LNCAP (cell line): ENCODE results near the gene LENEP.

ENCODE experiments used
- CTCF ChIP-seq: fragments of 450-650 bp; IDR thresholded peaks from 2 replicates; pipeline ENCODE4 v1.5.1; 2017; ENCODE audit warnings: mild to moderate bottlenecking

Gene LENEP

GRCh38 chr1:155037043-155037442 is 43.7 kb downstream of the LENEP start:
- TF ChIP-seq CTCF, result no peak

GRCh38 chr1:155037851-155038441 is 44.6 kb downstream of the LENEP start:
- no peak for TF ChIP-seq CTCF

GRCh38 chr1:155038602-155039307 is 45.4 kb downstream of the LENEP start:
- no peak for TF ChIP-seq CTCF

GRCh38 chr1:155039308-155039669 is 45.9 kb downstream of the LENEP start:
- TF ChIP-seq CTCF, result no peak

GRCh38 chr1:155040358-155041093 is 47.1 kb downstream of the LENEP start:
- TF ChIP-seq CTCF, result no peak

GRCh38 chr1:155042789-155043188 is 49.4 kb downstream of the LENEP start:
- no peak for TF ChIP-seq CTCF

GRCh38 chr1:155043301-155043702 is 49.9 kb downstream of the LENEP start:
- no peak for TF ChIP-seq CTCF
